MM.1S (cell line): ENCODE data around the gene ASB2.

Experiments used
- DNase-seq: peaks from one replicate; pipeline ENCODE4 v3.0.0-alpha.2; 2015
- H2AFZ ChIP-seq: fragments of 300-600 bp; sonication (generic); 2 replicates; pipeline ENCODE4 v1.6.0; 2016; ENCODE audit warnings: antibody characterized with exemption, low read length
- H3F3A ChIP-seq: fragments of 300-600 bp; sonication (generic); 2 replicates; pipeline ENCODE4 v1.6.1; 2016; ENCODE audit warnings: mild to moderate bottlenecking, antibody characterized with exemption, low read length, moderate library complexity, mixed read lengths; ENCODE audit not compliant: insufficient read depth
- H3K27ac ChIP-seq: fragments of 300-600 bp; sonication (generic); 2 replicates; pipeline ENCODE4 v1.5.1; 2016; ENCODE audit warnings: mild to moderate bottlenecking, low read length
- H3K27me3 ChIP-seq: fragments of 300-600 bp; sonication (generic); replicated peaks from 2 replicates; pipeline ENCODE4 v1.6.0; 2016; ENCODE audit warnings: low read length; ENCODE audit not compliant: insufficient read depth
- H3K36me3 ChIP-seq: fragments of 300-600 bp; sonication (generic); replicated peaks from 2 replicates; pipeline ENCODE4 v1.6.1; 2016; ENCODE audit warnings: mild to moderate bottlenecking, low read length, mixed read lengths; ENCODE audit not compliant: insufficient read depth
- H3K4me1 ChIP-seq: fragments of 300-600 bp; sonication (generic); 2 replicates; pipeline ENCODE4 v1.6.1; 2016; ENCODE audit warnings: low read length, mixed read lengths
- H3K4me2 ChIP-seq: fragments of 300-600 bp; sonication (generic); 2 replicates; pipeline ENCODE4 v1.6.0; 2016; ENCODE audit warnings: low read depth, low read length
- H3K4me3 ChIP-seq: fragments of 300-600 bp; sonication (generic); 2 replicates; pipeline ENCODE4 v1.5.1; 2016; ENCODE audit warnings: low read length, mixed read lengths
- H3K79me2 ChIP-seq: fragments of 300-600 bp; sonication (generic); 2 replicates; pipeline ENCODE4 v1.6.1; 2016; ENCODE audit warnings: mixed run types, low read length, mixed read lengths
- H3K9ac ChIP-seq: fragments of 300-600 bp; sonication (generic); 2 replicates; pipeline ENCODE4 v1.6.1; 2016; ENCODE audit warnings: low read length, mixed read lengths
- H3K9me2 ChIP-seq: fragments of 300-600 bp; sonication (generic); replicated peaks from 2 replicates; pipeline ENCODE4 v1.6.1; 2016; ENCODE audit warnings: mild to moderate bottlenecking, low read length, mixed read lengths; ENCODE audit not compliant: insufficient read depth
- H3K9me3 ChIP-seq: fragments of 300-600 bp; sonication (generic); replicated peaks from 2 replicates; pipeline ENCODE4 v1.6.1; 2016; ENCODE audit warnings: mild to moderate bottlenecking, low read length, mixed read lengths; ENCODE audit not compliant: insufficient read depth
- H4K20me1 ChIP-seq: fragments of 300-600 bp; sonication (generic); 2 replicates; pipeline ENCODE4 v1.6.1; 2016; ENCODE audit warnings: mild to moderate bottlenecking, low read length, moderate library complexity, mixed read lengths; ENCODE audit not compliant: insufficient read depth
- EZH2 ChIP-seq: fragments of 300-600 bp; sonication (generic); optimal IDR thresholded peaks from 2 replicates; pipeline ENCODE3; 2017; ENCODE audit warnings: low read depth, mild to moderate bottlenecking, antibody characterized with exemption, low read length, mixed read lengths
- EZH2phosphoT487 ChIP-seq: fragments of 300-600 bp; sonication (generic); IDR thresholded peaks from 2 replicates; pipeline ENCODE4 v1.6.1; 2018; ENCODE audit warnings: antibody characterized with exemption, low read length
- TF ChIP-seq, protein P1 (sequence below): fragments of 300-600 bp; sonication (generic); IDR thresholded peaks from 2 replicates; pipeline ENCODE4 v1.5.1; 2016; ENCODE audit warnings: antibody characterized with exemption, low read length, mixed read lengths

ASB2 gene

GRCh38 chr14:93975791-93976476 is 436 bp downstream of the ASB2 start:
- peaks cover 42% of the 10 kb centered on the region for H3F3A ChIP-seq
- H3K4me1 ChIP-seq, result peaks cover 60% of the 10 kb centered on the region
- no peaks in the 10 kb centered on the region for H3K9me2 ChIP-seq
- H3K4me2 ChIP-seq, result peak overlapping the region; percentile 97
- H3K36me3 ChIP-seq, result no peaks in the 10 kb centered on the region
- TF ChIP-seq EZH2 (no peak), EZH2phosphoT487 (no peak)
- TF ChIP-seq, protein P1, sequence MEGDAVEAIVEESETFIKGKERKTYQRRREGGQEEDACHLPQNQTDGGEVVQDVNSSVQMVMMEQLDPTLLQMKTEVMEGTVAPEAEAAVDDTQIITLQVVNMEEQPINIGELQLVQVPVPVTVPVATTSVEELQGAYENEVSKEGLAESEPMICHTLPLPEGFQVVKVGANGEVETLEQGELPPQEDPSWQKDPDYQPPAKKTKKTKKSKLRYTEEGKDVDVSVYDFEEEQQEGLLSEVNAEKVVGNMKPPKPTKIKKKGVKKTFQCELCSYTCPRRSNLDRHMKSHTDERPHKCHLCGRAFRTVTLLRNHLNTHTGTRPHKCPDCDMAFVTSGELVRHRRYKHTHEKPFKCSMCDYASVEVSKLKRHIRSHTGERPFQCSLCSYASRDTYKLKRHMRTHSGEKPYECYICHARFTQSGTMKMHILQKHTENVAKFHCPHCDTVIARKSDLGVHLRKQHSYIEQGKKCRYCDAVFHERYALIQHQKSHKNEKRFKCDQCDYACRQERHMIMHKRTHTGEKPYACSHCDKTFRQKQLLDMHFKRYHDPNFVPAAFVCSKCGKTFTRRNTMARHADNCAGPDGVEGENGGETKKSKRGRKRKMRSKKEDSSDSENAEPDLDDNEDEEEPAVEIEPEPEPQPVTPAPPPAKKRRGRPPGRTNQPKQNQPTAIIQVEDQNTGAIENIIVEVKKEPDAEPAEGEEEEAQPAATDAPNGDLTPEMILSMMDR, result no peak
- H2AFZ ChIP-seq, result no peak overlapping the region
- H3K27ac ChIP-seq, result peak overlapping the region; percentile 99
- H3K79me2 ChIP-seq, result peaks cover 11% of the 10 kb centered on the region
- H3K9me3 ChIP-seq, result no peaks in the 10 kb centered on the region
- peak overlapping the region; percentile 72 for H3K9ac ChIP-seq
- peak; percentile 77 for DNase-seq
- H3K4me3 ChIP-seq, result peak overlapping the region; percentile 56
- no peaks in the 10 kb centered on the region for H3K27me3 ChIP-seq
- H4K20me1 ChIP-seq, result no peaks in the 10 kb centered on the region

DNA sequence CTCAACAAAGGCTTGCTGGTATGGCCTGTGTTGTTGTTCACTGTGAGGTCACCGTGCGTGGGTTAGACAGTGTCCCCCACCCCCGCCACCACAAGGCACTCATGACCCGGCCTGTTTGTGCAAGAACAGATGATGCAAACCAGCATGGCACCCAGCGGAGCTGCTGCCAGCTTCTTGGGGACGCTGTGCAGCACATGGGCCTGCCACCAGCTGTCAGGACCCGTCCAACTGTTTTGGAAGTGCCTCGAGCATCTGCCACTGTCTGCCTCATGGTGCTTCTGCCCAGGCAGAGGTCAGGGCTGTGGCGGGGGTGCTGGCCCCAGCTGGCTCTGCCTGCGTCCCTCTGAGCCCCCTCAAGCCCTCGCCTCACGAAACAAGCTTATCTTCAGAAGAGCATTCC is 1.5 kb downstream of the ASB2 start:
- Histone ChIP-seq H3K4me3 (no peak overlapping the region), H2AFZ (no peak overlapping the region), H3K4me1 (peaks cover 54% of the 10 kb centered on the region), H3K9ac (no peak overlapping the region), H4K20me1 (no peaks in the 10 kb centered on the region), H3K9me3 (no peaks in the 10 kb centered on the region), H3K9me2 (no peaks in the 10 kb centered on the region), H3K27me3 (no peaks in the 10 kb centered on the region), H3K36me3 (no peaks in the 10 kb centered on the region), H3K4me2 (peak overlapping the region; percentile 97; the same call in 1 of the 2 replicates), H3F3A (peaks cover 42% of the 10 kb centered on the region), H3K27ac (peak overlapping the region; percentile 99; the same call in 1 of the 2 replicates), H3K79me2 (peaks cover 11% of the 10 kb centered on the region)
- TF ChIP-seq EZH2phosphoT487 (no peak), EZH2 (no peak)
- TF ChIP-seq, protein P1, result no peak
- DNase-seq, result no peak

DNA sequence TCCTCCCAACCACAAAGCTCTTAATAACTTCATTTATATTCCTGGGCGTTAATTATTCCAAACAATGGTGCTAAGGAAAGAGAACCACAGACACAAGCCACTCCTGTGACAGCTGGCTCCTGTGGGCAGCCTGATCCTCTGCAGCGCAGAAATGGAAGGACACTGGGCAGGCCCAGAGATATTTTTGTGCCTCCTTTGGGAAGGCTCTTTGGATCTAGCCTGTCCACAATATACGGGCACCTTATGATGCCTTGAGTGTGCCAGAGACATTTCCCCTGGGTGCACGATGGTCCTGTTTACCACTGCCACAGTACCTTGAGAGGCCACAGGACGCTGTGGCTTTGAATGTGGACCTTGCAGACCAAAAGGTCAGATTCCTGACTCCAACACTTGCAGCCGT is 2.1 kb downstream of the ASB2 start:
- no peaks in the 10 kb centered on the region for H4K20me1 ChIP-seq
- H3K36me3 ChIP-seq, result no peaks in the 10 kb centered on the region
- H3K9ac ChIP-seq, result no peak overlapping the region
- peaks cover 11% of the 10 kb centered on the region for H3K79me2 ChIP-seq
- no peak for DNase-seq
- H3K9me2 ChIP-seq, result no peaks in the 10 kb centered on the region
- no peak overlapping the region for H3K4me2 ChIP-seq
- H2AFZ ChIP-seq, result no peak overlapping the region
- peaks cover 42% of the 10 kb centered on the region for H3F3A ChIP-seq
- no peaks in the 10 kb centered on the region for H3K9me3 ChIP-seq
- H3K27me3 ChIP-seq, result no peaks in the 10 kb centered on the region
- peaks cover 51% of the 10 kb centered on the region for H3K4me1 ChIP-seq
- H3K4me3 ChIP-seq, result no peak overlapping the region
- no peak for TF ChIP-seq EZH2phosphoT487
- TF ChIP-seq, protein P1, result no peak
- no peak for TF ChIP-seq EZH2
- no peak overlapping the region for H3K27ac ChIP-seq
